Ishikawa (cell line): ENCODE measurements around the gene TPRA1.

Source experiments
- CEBPB ChIP-seq: IDR thresholded peaks from 2 replicates; pipeline ENCODE4 v1.6.1; 2012
- CREB1 ChIP-seq: IDR thresholded peaks from 2 replicates; pipeline ENCODE4 v1.6.1; 2012; ENCODE audit warnings: low read depth
- EGR1 ChIP-seq: IDR thresholded peaks from 2 replicates; pipeline ENCODE4 v1.6.1; 2012
- EP300 ChIP-seq: IDR thresholded peaks from 2 replicates; pipeline ENCODE4 v1.6.1; 2012; ENCODE audit warnings: borderline replicate concordance
- FOXM1 ChIP-seq: IDR thresholded peaks from 2 replicates; pipeline ENCODE4 v1.6.1; 2012; ENCODE audit warnings: low read depth, borderline replicate concordance
- NFIC ChIP-seq: IDR thresholded peaks from 2 replicates; pipeline ENCODE4 v1.6.1; 2012
- RAD21 ChIP-seq: IDR thresholded peaks from 2 replicates; pipeline ENCODE4 v1.6.1; 2012; ENCODE audit warnings: low read depth
- TAF1 ChIP-seq: IDR thresholded peaks from 2 replicates; pipeline ENCODE4 v1.6.1; 2012; ENCODE audit warnings: low read depth, mild to moderate bottlenecking
- TCF12 ChIP-seq: IDR thresholded peaks from 2 replicates; pipeline ENCODE4 v1.6.1; 2012; ENCODE audit warnings: low read depth
- TEAD4 ChIP-seq: IDR thresholded peaks from 2 replicates; pipeline ENCODE4 v1.6.1; 2012
- YY1 ChIP-seq: IDR thresholded peaks from 2 replicates; pipeline ENCODE4 v1.6.1; 2012; ENCODE audit warnings: low read depth
- ZBTB7A ChIP-seq: IDR thresholded peaks from 2 replicates; pipeline ENCODE4 v1.6.1; 2012; ENCODE audit warnings: low read depth
- TF ChIP-seq, protein P1 (sequence below): IDR thresholded peaks from 2 replicates; pipeline ENCODE4 v1.6.1; 2012; ENCODE audit warnings: low read depth, mild to moderate bottlenecking
- TF ChIP-seq, protein P2 (sequence below): IDR thresholded peaks from 2 replicates; pipeline ENCODE4 v1.6.1; 2012
- TF ChIP-seq, protein P3 (sequence below): IDR thresholded peaks from 2 replicates; pipeline ENCODE4 v1.6.1; 2012

The TPRA1 gene

DNA sequence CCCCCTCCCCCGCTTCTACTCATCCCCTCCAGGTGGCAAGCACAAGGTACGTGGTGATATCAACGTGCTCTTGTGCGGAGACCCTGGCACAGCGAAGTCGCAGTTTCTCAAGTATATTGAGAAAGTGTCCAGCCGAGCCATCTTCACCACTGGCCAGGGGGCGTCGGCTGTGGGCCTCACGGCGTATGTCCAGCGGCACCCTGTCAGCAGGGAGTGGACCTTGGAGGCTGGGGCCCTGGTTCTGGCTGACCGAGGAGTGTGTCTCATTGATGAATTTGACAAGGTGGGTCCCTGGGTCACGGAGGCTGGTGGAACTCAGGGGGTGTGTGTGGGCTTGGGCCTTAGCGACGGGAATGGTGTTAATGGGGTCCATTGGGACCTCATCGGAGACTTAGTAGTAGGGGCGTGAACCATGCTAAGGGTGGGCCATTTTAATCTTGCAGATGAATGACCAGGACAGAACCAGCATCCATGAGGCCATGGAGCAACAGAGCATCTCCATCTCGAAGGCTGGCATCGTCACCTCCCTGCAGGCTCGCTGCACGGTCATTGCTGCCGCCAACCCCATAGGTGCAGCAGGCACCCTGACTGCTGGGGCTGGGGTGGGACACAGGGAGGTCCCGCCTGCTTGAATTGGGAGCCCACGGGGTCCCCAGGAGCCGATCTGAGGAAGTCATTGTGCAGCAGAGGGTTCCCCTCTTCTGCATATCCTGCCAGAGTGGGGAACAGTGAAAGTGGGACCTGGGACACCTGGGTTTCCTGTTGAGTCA is 26.5 kb upstream of the TPRA1 start:
- no peak for TF ChIP-seq CEBPB
- TF ChIP-seq ZBTB7A = no peak
- TF ChIP-seq RAD21 = no peak
- no peak for TF ChIP-seq EGR1
- TF ChIP-seq NFIC = no peak
- TF ChIP-seq, protein P1, sequence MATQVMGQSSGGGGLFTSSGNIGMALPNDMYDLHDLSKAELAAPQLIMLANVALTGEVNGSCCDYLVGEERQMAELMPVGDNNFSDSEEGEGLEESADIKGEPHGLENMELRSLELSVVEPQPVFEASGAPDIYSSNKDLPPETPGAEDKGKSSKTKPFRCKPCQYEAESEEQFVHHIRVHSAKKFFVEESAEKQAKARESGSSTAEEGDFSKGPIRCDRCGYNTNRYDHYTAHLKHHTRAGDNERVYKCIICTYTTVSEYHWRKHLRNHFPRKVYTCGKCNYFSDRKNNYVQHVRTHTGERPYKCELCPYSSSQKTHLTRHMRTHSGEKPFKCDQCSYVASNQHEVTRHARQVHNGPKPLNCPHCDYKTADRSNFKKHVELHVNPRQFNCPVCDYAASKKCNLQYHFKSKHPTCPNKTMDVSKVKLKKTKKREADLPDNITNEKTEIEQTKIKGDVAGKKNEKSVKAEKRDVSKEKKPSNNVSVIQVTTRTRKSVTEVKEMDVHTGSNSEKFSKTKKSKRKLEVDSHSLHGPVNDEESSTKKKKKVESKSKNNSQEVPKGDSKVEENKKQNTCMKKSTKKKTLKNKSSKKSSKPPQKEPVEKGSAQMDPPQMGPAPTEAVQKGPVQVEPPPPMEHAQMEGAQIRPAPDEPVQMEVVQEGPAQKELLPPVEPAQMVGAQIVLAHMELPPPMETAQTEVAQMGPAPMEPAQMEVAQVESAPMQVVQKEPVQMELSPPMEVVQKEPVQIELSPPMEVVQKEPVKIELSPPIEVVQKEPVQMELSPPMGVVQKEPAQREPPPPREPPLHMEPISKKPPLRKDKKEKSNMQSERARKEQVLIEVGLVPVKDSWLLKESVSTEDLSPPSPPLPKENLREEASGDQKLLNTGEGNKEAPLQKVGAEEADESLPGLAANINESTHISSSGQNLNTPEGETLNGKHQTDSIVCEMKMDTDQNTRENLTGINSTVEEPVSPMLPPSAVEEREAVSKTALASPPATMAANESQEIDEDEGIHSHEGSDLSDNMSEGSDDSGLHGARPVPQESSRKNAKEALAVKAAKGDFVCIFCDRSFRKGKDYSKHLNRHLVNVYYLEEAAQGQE = no peak

DNA sequence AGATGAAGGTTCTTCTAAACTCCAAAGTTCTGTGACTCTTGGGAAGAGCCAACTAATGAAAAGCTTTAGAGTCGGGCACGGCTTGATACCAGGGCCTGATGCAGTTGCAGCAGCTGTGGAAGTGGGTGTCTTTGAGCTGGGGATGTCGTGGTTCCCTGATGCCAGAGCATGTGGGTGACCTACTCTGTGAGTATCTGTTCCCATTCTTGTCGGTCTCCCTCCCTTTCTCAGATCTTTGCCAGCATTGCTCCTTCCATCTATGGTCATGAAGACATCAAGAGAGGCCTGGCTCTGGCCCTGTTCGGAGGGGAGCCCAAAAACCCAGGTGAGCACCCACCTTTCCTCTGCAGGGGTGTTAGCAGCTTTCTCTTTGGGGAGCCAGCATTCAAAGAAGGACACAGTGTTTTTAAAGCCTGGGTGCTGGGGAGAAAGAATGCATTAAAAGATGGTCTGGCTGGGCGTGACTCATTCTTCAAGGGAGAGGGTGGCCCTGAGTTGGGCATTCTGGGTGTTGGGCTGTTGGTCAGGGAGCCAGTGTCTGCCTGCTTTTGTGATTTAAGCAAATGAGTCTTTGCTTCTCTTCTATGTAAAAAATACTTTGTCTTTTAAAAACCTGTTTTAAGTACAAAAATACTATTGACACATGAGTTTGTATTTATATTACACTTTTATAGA is 25.2 kb upstream of the TPRA1 start:
- no peak for TF ChIP-seq EP300
- TF ChIP-seq, protein P2, sequence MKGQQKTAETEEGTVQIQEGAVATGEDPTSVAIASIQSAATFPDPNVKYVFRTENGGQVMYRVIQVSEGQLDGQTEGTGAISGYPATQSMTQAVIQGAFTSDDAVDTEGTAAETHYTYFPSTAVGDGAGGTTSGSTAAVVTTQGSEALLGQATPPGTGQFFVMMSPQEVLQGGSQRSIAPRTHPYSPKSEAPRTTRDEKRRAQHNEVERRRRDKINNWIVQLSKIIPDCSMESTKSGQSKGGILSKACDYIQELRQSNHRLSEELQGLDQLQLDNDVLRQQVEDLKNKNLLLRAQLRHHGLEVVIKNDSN = no peak
- TF ChIP-seq YY1 = no peak
- TF ChIP-seq ZBTB7A = no peak
- no peak for TF ChIP-seq CEBPB
- TF ChIP-seq FOXM1 = no peak
- no peak for TF ChIP-seq NFIC
- TF ChIP-seq, protein P1 = no peak
- TF ChIP-seq TEAD4 = no peak
- no peak for TF ChIP-seq TAF1
- TF ChIP-seq, protein P3, sequence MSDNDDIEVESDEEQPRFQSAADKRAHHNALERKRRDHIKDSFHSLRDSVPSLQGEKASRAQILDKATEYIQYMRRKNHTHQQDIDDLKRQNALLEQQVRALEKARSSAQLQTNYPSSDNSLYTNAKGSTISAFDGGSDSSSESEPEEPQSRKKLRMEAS = no peak
- TF ChIP-seq RAD21 = no peak

DNA sequence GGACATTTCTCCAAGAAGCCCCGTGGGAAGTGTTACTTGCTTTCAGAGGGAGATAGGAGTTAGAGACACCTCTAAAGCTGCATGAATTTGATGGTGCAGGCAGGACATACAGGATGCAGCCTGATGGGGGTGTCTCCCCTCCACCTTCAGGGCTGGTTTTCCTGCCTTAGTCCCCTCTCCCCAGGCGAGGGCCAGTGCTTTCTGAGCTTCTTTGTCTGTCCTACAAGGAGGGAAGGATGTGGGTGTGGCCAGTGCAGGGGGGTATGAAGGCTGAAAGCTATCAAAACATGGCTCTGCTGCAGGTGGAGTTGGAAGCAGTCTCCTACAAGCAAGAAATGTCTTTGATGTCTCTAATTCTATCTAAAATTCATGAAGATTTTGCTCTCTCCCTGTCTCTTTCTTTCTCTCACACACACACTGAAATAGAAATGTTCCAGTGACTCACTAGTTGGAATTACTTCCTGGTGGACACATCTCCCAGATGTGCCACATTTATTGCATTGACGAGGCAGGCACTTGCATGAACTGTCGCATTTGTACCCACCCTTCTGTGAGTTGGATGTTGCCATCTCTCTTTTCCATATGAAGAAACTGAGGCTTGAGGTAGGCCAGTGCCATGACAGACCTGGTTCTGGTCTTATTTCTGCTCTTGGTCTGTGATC is 24.5 kb upstream of the TPRA1 start:
- TF ChIP-seq CREB1 (no peak), ZBTB7A (no peak), FOXM1 (no peak), NFIC (no peak), RAD21 (no peak), EGR1 (no peak)
- TF ChIP-seq, protein P1 = no peak
- TF ChIP-seq, protein P3 = no peak

DNA sequence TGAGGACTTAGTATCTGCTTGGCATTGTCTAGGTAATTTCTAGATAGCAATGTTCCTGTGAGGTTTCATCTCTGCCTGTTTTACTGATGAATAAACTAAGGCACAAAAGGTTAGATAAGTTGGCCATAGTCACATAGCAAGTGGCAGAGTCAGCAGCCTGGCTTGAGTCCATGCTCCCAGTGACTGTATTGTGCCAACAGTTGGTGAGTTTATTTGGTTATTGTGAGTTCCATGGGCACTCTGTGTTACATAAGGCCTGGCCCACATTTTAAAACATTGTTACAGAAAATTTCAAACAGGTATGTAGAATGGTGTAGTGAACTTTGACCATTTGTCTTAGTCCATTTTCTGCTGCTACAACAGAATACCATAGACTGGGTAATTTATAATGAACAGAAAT is 22.9 kb upstream of the TPRA1 start:
- TF ChIP-seq YY1 (no peak), TEAD4 (no peak), CEBPB (no peak), EP300 (no peak), TAF1 (no peak), ZBTB7A (no peak), FOXM1 (no peak), TCF12 (no peak), CREB1 (no peak), RAD21 (no peak), EGR1 (no peak), NFIC (no peak)
- TF ChIP-seq, protein P1 = no peak
- TF ChIP-seq, protein P3 = no peak
- TF ChIP-seq, protein P2 = no peak
